ENCODE measurements around the gene IL16.

The IL16 gene

GRCh38 chr15:81170511-81170910 is 26.2 kb upstream of the IL16 start:
- in situ Hi-C loops (cut with HindIII; ENCODE audit: low pct_ligation_motif_present, low pct_unique_long_range_greater_than_20kb, low sequenced_read_pairs) = no loop called here
- DNase-seq = no peak

GRCh38 chr15:81171286-81171685 is 25.4 kb upstream of the IL16 start:
- no peak for DNase-seq
- in situ Hi-C loops (cut with HindIII; ENCODE audit: low pct_ligation_motif_present, low pct_unique_long_range_greater_than_20kb, low sequenced_read_pairs) = no loop called here

DNA sequence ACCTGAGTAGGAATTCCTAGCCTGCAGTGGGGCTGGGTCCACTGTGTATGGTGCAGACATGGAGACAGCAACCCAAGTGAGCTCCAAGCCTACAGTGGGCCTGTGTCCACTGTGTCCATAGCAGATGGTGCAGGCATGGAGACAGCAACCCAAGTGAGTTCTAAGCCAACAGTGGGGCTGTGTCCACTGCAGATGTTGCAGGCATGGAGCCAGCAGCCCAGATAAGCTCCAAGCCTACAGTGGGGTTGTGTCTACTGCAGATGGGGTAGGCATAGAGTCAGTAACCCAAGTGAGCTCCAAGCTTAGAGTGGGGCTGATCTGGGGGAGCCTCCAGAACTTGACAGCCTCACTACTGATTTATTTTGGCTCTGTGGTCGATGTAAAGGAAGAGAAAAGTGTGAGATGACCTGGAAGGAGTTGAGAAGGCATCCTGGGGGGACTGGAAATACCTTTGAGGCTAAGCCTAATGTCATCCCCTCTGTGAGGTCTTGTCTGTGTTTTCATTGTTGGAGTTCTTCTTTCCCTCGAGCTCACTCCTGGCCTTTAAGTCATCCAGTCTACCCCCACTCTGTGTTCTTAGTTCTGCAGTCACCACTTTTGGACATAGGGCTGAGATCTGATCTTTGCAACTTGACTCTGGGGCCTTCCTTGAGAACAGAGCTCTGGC is 22.4 kb upstream of the IL16 start:
- in situ Hi-C loops (cut with HindIII; ENCODE audit: low pct_ligation_motif_present, low pct_unique_long_range_greater_than_20kb, low sequenced_read_pairs) = no loop called here
- DNase-seq = no peak

DNA sequence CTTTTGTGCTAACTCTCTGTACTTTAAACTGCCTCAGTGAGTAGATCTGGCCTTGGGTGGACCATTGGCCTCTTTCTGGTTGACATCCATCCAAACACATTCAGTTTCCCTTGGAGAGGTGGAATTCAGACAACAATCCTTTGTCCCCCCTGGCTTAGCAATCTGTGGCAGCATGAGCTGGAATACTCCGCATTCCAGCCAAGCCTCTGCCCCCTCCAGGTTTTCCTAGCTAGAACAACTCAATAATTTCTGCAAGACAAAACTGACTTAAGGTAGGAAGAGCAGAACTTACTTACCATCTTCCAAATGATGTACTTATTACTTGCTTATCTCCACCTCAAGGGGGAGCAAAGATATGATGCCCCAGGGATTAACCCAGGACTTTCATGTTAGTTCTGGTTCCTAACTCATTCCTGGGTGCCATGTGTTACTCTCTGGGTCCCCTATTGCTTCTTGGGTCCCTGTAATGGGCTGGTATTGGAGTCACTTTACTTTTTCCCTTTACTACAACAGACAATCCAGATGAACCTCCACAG is 21.8 kb upstream of the IL16 start:
- in situ Hi-C loops (cut with HindIII; ENCODE audit: low pct_ligation_motif_present, low pct_unique_long_range_greater_than_20kb, low sequenced_read_pairs) = no loop called here
- no peak for DNase-seq

- in situ Hi-C loops (cut with HindIII; ENCODE audit: low pct_ligation_motif_present, low pct_unique_long_range_greater_than_20kb, low sequenced_read_pairs) = no loop called here
- no peak for DNase-seq
Observed at GRCh38 chr15:81175496-81175895, 21.2 kb upstream of the IL16 start.

- no peak for DNase-seq
- in situ Hi-C loops (cut with HindIII; ENCODE audit: low pct_ligation_motif_present, low pct_unique_long_range_greater_than_20kb, low sequenced_read_pairs) = no loop called here
Observed at GRCh38 chr15:81176291-81176893, 20.3 kb upstream of the IL16 start.

GRCh38 chr15:81178365-81178764 is 18.3 kb upstream of the IL16 start:
- DNase-seq = no peak
- in situ Hi-C loops (cut with HindIII; ENCODE audit: low pct_ligation_motif_present, low pct_unique_long_range_greater_than_20kb, low sequenced_read_pairs) = no loop called here

- no peak for DNase-seq
- in situ Hi-C loops (cut with HindIII; ENCODE audit: low pct_ligation_motif_present, low pct_unique_long_range_greater_than_20kb, low sequenced_read_pairs) = no loop called here
Observed at GRCh38 chr15:81181220-81181619, 15.5 kb upstream of the IL16 start.

DNA sequence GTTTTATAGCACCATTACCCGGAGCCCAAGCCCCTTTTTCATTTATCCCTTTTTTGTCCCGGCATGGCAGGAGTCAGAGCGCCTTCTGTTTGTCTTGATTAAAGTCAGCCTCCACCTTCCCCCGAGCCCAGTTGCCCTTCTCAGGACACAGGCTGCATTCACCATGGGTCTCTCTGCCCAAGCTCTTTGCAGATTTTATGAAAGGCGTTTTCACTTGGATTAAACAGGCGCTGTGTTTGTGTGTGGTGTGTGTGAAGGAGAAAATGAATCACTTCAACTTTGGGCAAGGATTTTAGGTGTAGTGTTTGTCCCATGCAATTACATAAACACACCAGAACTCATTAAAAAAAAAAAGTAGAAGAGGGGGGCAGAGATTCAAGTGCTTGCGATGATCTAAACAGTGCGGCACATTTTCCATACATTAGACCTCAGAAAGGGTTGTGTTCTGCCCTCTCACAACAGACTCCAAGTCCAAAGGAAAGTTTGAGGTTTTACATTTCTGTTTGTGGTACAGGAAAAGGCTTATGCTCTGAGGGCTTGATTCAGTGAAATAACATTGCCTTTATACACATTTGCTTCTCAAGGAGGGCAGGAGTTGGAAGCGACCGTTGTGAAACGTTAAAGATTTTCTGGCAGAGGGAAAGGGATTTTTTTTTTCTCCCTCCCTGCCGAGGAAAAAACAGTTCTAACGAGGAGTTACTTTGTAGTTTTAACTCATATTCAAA is 14.5 kb upstream of the IL16 start:
- in situ Hi-C loops (cut with HindIII; ENCODE audit: low pct_ligation_motif_present, low pct_unique_long_range_greater_than_20kb, low sequenced_read_pairs) = no loop called here
- no peak for DNase-seq

- no peak for DNase-seq
- in situ Hi-C loops (cut with HindIII; ENCODE audit: low pct_ligation_motif_present, low pct_unique_long_range_greater_than_20kb, low sequenced_read_pairs) = no loop called here
Observed at GRCh38 chr15:81182756-81183438, 13.8 kb upstream of the IL16 start.

GRCh38 chr15:81183439-81183775 is 13.3 kb upstream of the IL16 start:
- in situ Hi-C loops (cut with HindIII; ENCODE audit: low pct_ligation_motif_present, low pct_unique_long_range_greater_than_20kb, low sequenced_read_pairs) = no loop called here

DNA sequence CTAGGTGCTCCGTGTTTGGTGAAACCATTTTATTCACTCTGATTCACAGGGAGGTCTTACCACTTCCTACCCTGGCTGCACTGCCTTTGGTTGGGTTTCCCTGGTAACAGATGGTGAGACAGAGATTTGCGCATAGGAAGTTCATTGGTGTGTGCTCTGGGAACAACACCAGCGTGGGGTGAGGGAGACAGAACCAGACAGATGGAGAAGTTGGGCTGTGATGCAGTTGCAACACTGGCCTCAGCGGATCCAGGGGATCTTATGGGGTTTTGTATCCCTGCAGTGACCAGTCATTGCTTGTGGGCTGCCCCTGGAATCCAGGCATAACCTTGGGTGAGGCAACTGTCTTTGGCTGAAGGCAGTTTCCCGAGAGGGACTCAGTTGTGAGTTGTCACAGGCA is 12.5 kb upstream of the IL16 start:
- in situ Hi-C loops (cut with HindIII; ENCODE audit: low pct_ligation_motif_present, low pct_unique_long_range_greater_than_20kb, low sequenced_read_pairs) = no loop called here

More at GRCh38 chr15:81183439-81183775, 13.3 kb upstream of the IL16 start:
- no peak for DNase-seq

GRCh38 chr15:81185631-81186295 is 10.9 kb upstream of the IL16 start:
- in situ Hi-C loops (cut with HindIII; ENCODE audit: low pct_ligation_motif_present, low pct_unique_long_range_greater_than_20kb, low sequenced_read_pairs) = no loop called here

More for the DNA sequence above, 12.5 kb upstream of the IL16 start:
- no peak for DNase-seq

GRCh38 chr15:81188354-81188753 is 8.3 kb upstream of the IL16 start:
- in situ Hi-C loops (cut with HindIII; ENCODE audit: low pct_ligation_motif_present, low pct_unique_long_range_greater_than_20kb, low sequenced_read_pairs) = no loop called here
- no peak for DNase-seq

More at GRCh38 chr15:81185631-81186295, 10.9 kb upstream of the IL16 start:
- DNase-seq = no peak

DNA sequence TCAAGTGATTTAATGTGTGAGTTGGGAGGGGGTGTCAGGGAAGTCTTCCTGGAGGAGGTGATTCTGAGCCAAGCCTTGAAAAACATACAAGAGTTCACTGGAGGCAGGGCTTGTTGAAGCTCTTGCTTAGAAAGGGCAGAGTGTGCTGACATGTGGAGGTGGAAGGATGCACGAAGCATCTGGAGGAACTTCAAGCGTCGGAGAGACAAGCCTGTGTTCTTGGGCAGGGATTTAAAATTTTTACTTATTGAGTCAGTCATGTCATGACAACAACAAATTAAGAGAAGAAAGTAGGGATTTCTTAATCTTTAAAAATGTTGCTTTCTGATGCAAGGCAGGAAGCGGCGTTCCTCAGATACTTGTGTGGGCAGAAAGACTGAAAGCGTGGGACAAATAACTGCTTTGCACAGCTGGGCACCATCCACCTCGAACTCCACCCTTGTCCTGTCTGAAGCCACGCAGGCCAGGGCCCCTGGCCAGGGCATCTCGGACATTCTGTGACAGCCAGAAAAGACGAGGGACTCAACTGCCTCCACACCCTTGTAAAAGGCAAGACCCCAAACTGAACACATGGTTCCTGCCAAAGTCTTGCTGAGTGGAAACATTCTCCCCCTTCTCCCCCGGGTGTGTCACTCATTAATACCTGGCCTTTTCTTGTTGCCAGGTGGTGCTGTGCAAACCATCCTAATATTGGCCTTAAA is 6.9 kb upstream of the IL16 start:
- in situ Hi-C loops (cut with HindIII; ENCODE audit: low pct_ligation_motif_present, low pct_unique_long_range_greater_than_20kb, low sequenced_read_pairs) = no loop called here

DNA sequence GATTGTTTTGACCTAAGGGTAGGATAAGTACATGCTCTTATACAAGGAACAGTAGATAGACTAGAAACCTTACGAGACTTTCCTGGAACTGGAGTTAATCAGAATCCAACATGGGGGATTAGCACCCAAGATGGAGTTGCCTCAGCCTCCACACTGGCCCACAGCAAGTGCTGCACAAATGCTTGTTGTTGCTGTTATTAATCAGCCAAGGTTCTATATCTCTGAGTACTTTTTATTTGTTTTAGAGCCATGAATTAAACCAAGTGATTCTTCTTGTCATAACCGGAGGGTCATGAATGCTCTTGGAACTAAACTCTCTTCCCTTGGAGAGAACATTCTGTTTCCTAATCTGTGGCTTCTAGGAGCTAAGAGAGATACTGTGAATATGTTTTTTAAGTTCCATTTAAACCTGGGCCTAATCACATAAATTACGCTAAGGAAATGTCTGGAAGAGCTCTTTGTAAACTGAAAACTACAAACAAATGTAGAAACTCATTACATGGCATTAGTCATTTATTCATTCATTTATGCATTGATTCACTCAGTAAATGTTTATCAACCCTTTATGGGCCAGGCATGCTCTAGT is 5.7 kb upstream of the IL16 start:
- in situ Hi-C loops (cut with HindIII; ENCODE audit: low pct_ligation_motif_present, low pct_unique_long_range_greater_than_20kb, low sequenced_read_pairs) = no loop called here
- no peak for DNase-seq

More for the DNA sequence above, 6.9 kb upstream of the IL16 start:
- no peak for DNase-seq

GRCh38 chr15:81191701-81192100 is 5.0 kb upstream of the IL16 start:
- DNase-seq = no peak
- in situ Hi-C loops (cut with HindIII; ENCODE audit: low pct_ligation_motif_present, low pct_unique_long_range_greater_than_20kb, low sequenced_read_pairs) = no loop called here

DNA sequence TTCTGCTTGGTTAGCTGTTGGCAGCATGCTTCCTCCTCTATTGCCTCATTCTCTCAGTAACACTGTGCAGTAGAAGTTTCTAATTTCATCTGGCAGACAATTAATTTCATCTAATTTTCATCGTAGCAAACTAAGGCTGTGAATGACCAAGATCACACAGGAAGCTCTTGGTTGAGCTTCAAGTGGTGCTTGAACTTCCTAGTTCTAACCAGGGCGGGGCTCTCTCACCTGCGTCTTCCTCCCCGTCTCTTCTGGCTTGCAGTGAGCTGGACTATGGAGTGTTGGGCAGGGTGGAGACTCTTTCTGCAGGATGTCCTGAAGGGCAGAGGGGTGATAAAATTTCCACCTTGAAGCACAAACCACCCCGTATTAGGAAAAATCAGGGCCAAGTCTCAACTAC is 2.0 kb upstream of the IL16 start:
- in situ Hi-C loops (cut with HindIII; ENCODE audit: low pct_ligation_motif_present, low pct_unique_long_range_greater_than_20kb, low sequenced_read_pairs) = no loop called here
- DNase-seq = no peak
